Thoracic aorta (tissue), 2 donors: ENCODE data around the gene CBL. TPM values are rescaled to one million over a fixed set of nuclear protein-coding genes. Genes with fewer than 3 reads are reported as not detected.

Experiments used
- ATAC-seq: fragments of 150-250 bp; one replicate; pipeline ENCODE4 v1.8.0; 2017; ENCODE audit warnings: low read depth; ENCODE audit not compliant: insufficient number of reproducible peaks, low FRiP score
- DNase-seq: peaks from one replicate; pipeline ENCODE4 v3.0.0-alpha.2; 2020; ENCODE audit warnings: low spot score
- H3K27ac ChIP-seq, 2 donors: fragments of 200-600 bp; sonication (generic); 1 replicate in 1 of 2; 2 replicates in 1 of 2; pipeline ENCODE4 v1.5.1; 2016; ENCODE audit warnings: mild to moderate bottlenecking in 2 of 2, moderate library complexity in 2 of 2
- H3K27me3 ChIP-seq: fragments of 200-600 bp; sonication (generic); replicated peaks from 2 replicates; pipeline ENCODE4 v1.6.0; 2016; ENCODE audit warnings: mild to moderate bottlenecking; ENCODE audit not compliant: insufficient read depth
- H3K36me3 ChIP-seq: fragments of 200-600 bp; sonication (generic); one replicate; pipeline ENCODE4 v1.5.1; 2016
- H3K4me1 ChIP-seq, 2 donors: fragments of 200-600 bp; sonication (generic); 1 replicate in 1 of 2; 2 replicates in 1 of 2; pipeline versions ENCODE4 v1.5.1 to v1.6.0; 2016; ENCODE audit warnings: low read depth in 2 of 2, mild to moderate bottlenecking in 1 of 2; ENCODE audit not compliant: control insufficient read depth in 1 of 2
- H3K4me3 ChIP-seq: fragments of 200-600 bp; sonication (generic); 2 replicates; pipeline ENCODE4 v1.5.1; 2016; ENCODE audit warnings: mild to moderate bottlenecking
- H3K9me3 ChIP-seq: fragments of 200-600 bp; sonication (generic); 2 replicates; pipeline ENCODE4 v1.5.1; 2016
- CTCF ChIP-seq: fragments of 200-600 bp; sonication (generic); IDR thresholded peaks from one replicate; pipeline ENCODE4 v1.5.1; 2019; ENCODE audit warnings: antibody characterized with exemption
- total RNA-seq, 2 donors: library from RNA; depleted of rRNA; stranded (reverse); fragments of >200 nt; gene quantifications; one replicate each; pipeline versions ENCODE4 v1.1.0 to v1.2.3, GENCODE V29; 2016

Gene CBL
- total RNA-seq, 2 donors from 2014 or later, result 21.0 to 23.2 TPM

- Histone ChIP-seq H3K27me3 (no peaks in the 10 kb centered on the region), H3K9me3 (no peaks in the 10 kb centered on the region), H3K36me3 (peaks cover 3% of the 10 kb centered on the region), H3K4me3 (no peak overlapping the region), H3K27ac (no peak overlapping the region), H3K4me1 (peaks cover 20 to 34% of the 10 kb centered on the region in 2 donors)
- no peak for TF ChIP-seq CTCF
- ATAC-seq (no peak), DNase-seq (no peak)
These were observed 61.5 kb downstream of the CBL start for GRCh38 chr11:119267645-119268044.

DNA sequence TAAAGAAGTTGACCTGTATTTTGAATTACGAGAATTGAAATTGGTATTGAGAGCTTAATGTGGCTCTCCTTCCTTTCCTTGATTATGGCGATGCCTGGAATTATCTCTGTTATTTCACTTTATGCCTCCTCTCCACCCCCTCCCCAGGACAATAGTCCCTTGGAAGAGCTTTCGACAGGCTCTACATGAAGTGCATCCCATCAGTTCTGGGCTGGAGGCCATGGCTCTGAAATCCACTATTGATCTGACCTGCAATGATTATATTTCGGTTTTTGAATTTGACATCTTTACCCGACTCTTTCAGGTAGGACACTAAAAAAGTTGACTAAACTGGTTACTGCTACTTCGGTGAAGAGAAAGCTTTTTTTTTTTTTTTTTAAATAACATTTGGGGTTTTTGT, 67.6 kb downstream of the CBL start:
- Histone ChIP-seq H3K27ac (no peak overlapping the region), H3K4me1 (peaks cover under 1 to 1% of the 10 kb centered on the region in 2 donors), H3K4me3 (no peak overlapping the region), H3K36me3 (peaks cover 49% of the 10 kb centered on the region), H3K27me3 (no peaks in the 10 kb centered on the region), H3K9me3 (no peaks in the 10 kb centered on the region)
- ATAC-seq (no peak), DNase-seq (no peak)
- TF ChIP-seq CTCF, result no peak

DNA sequence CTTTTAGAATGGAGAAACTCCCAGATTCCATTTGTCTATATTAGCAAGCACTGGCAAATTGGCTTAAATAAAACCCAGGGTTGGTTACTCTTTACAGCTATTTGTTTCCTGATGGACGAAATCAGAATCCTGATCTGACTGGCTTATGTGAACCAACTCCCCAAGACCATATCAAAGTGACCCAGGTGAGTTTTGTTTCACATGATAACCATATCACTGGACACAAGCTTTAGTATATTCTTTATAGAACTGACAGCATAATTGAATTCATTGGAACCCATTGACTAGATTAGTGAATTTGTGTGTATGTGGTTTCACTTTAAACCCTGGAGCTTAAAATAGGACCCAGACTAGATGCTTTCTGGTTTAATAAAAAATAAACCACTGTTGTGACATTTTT, 71.5 kb downstream of the CBL start:
- Histone ChIP-seq H3K27ac (no peak overlapping the region), H3K4me3 (no peak overlapping the region), H3K27me3 (no peaks in the 10 kb centered on the region), H3K4me1 (no peaks in the 10 kb centered on the region), H3K9me3 (no peaks in the 10 kb centered on the region), H3K36me3 (peaks cover 54% of the 10 kb centered on the region)
- DNase-seq (no peak), ATAC-seq (no peak)
- TF ChIP-seq CTCF, result no peak

DNA sequence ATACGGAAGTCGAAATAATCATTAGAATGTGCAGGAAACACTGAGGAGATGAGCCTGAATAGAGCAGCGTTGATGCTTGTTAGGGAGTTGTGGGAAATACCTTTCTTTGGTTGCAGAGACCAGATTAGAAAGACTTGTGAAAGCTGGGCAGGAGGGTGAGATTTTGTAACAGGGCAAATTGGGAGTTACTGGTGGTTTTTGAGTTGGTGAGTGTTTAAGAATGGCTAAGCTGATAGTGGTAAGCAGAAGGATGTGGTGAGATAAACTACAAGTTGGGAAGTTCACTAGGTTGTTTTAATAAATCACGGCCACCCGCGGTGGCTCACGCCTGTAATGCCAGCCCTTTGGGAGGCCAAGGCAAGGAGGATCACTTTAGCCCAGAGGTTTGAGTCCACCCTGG, 76.4 kb downstream of the CBL start:
- no peak for TF ChIP-seq CTCF
- Histone ChIP-seq H3K27me3 (no peaks in the 10 kb centered on the region), H3K4me1 (no peaks in the 10 kb centered on the region), H3K27ac (no peak overlapping the region), H3K9me3 (no peaks in the 10 kb centered on the region), H3K4me3 (no peak overlapping the region), H3K36me3 (peaks cover 36% of the 10 kb centered on the region)
- DNase-seq (no peak), ATAC-seq (no peak)

- Histone ChIP-seq H3K9me3 (no peaks in the 10 kb centered on the region), H3K27ac (no peak overlapping the region), H3K36me3 (peaks cover 21% of the 10 kb centered on the region), H3K4me3 (no peak overlapping the region), H3K4me1 (no peaks in the 10 kb centered on the region), H3K27me3 (no peaks in the 10 kb centered on the region)
- peak; percentile 34 for TF ChIP-seq CTCF
- no peak for ATAC-seq
- DNase-seq, result no peak
These were observed 78.4 kb downstream of the CBL start for GRCh38 chr11:119284344-119285157.
